Adrenal gland (tissue), 5 donors: ENCODE measurements around the gene RBPJ.

Experiments used
- POLR2A ChIP-seq, 2 donors: fragments of 450-650 bp; IDR thresholded peaks; one replicate each; pipeline ENCODE4 v1.6.1; 2017; ENCODE audit warnings: antibody characterized with exemption in 2 of 2, mild to moderate bottlenecking in 2 of 2, moderate library complexity in 1 of 2
- TF ChIP-seq, protein P1 (sequence below), 6 experiments: fragments of 450-650 bp in 4 of 6; fragments of 200-600 bp in 2 of 6; sonication (generic) in 1 of 6; IDR thresholded peaks; 1 replicate in 5 of 6; 2 replicates in 1 of 6; pipeline versions ENCODE4 v1.5.1 to v1.8.0; 2016 to 2021; ENCODE audit warnings: antibody characterized with exemption in 6 of 6, mild to moderate bottlenecking in 2 of 6, moderate library complexity in 1 of 6
- donor health status: DM: no; HTN: no; CAD: no.

DNA sequence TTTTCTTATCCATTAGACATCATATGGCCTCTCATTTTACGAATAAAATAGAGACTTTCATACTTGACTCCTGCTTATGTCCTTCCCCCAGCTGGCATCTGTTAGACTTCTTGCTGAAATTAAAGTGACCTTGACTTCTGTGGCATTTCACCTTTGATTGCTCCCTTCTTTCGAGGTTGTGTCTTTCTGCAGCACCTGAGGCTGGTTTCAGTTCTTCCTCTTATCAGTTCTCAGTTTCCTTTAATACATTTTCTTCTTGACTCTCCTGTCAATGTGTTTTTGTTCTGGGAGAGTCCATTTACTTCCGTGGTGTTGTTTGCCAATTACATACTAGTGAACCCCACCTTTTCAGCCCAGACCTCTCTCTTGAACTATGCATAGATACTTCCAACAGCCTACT lies 81.6 kb downstream of the RBPJ start:
- TF ChIP-seq, protein P1, sequence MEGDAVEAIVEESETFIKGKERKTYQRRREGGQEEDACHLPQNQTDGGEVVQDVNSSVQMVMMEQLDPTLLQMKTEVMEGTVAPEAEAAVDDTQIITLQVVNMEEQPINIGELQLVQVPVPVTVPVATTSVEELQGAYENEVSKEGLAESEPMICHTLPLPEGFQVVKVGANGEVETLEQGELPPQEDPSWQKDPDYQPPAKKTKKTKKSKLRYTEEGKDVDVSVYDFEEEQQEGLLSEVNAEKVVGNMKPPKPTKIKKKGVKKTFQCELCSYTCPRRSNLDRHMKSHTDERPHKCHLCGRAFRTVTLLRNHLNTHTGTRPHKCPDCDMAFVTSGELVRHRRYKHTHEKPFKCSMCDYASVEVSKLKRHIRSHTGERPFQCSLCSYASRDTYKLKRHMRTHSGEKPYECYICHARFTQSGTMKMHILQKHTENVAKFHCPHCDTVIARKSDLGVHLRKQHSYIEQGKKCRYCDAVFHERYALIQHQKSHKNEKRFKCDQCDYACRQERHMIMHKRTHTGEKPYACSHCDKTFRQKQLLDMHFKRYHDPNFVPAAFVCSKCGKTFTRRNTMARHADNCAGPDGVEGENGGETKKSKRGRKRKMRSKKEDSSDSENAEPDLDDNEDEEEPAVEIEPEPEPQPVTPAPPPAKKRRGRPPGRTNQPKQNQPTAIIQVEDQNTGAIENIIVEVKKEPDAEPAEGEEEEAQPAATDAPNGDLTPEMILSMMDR (IDR thresholded peaks at IDR 0.05), result no peak
- no peak for TF ChIP-seq POLR2A (IDR thresholded peaks at IDR 0.05)
